Mesodermal cell (in vitro differentiated cells): Measurements from ENCODE around the gene PPP6R2.
"Not testable (repeated sequence)": the region's sequence is repeated elsewhere in the genome, so short reads cannot be mapped to it uniquely, and the experiment has no call there.

ENCODE experiments used
- H3K27ac ChIP-seq: 2 replicates; pipeline ENCODE4 v1.7.0; 2013; ENCODE audit warnings: mild to moderate bottlenecking, low read depth, low read length, moderate library complexity; ENCODE audit not compliant: severe bottlenecking
- H3K36me3 ChIP-seq: 2 replicates; pipeline ENCODE4 v1.7.1; 2013; ENCODE audit warnings: mild to moderate bottlenecking, low read length, moderate library complexity; ENCODE audit not compliant: control insufficient read depth, insufficient read depth
- H3K4me1 ChIP-seq: one replicate; pipeline ENCODE4 v1.7.1; 2013; ENCODE audit warnings: mild to moderate bottlenecking, low read length; ENCODE audit not compliant: insufficient read depth, control insufficient read depth, poor library complexity, severe bottlenecking
- H3K4me3 ChIP-seq: 2 replicates; pipeline ENCODE4 v1.7.0; 2013; ENCODE audit warnings: low read length, control low read depth, mild to moderate bottlenecking; ENCODE audit not compliant: insufficient read depth, poor library complexity, severe bottlenecking; ENCODE audit errors: extremely low read depth
- H3K9me3 ChIP-seq: 2 replicates; pipeline ENCODE4 v1.7.1; 2013; ENCODE audit warnings: mild to moderate bottlenecking, low read length, moderate library complexity; ENCODE audit not compliant: control insufficient read depth
- WGBS, 2 experiments: methylation state at CpG; one replicate each; pipeline ENCODE4 v1.1.5; 2013; ENCODE audit warnings: missing lambda C conversion rate in 2 of 2; ENCODE audit not compliant: insufficient coverage in 2 of 2; 5-methylcytosine and 5-hydroxymethylcytosine counted together

PPP6R2 gene

GRCh38 chr22:50347157-50347556 is 4.0 kb downstream of the PPP6R2 start:
- Histone ChIP-seq H3K36me3 (peaks cover 15% of the 10 kb centered on the region), H3K4me3 (no peak overlapping the region), H3K4me1 (no peaks in the 10 kb centered on the region), H3K9me3 (no peaks in the 10 kb centered on the region), H3K27ac (no peak overlapping the region)
- WGBS, 2 experiments: 89 to 90% methylated on average over 8 of the region's 8 CpGs

- Histone ChIP-seq H3K4me1 (no peaks in the 10 kb centered on the region), H3K36me3 (peaks cover 24% of the 10 kb centered on the region), H3K4me3 (no peak overlapping the region), H3K27ac (no peak overlapping the region), H3K9me3 (no peaks in the 10 kb centered on the region)
- 78 to 94% methylated on average over 2 of the region's 2 CpGs for WGBS, 2 experiments
These were observed 4.9 kb downstream of the PPP6R2 start for GRCh38 chr22:50348058-50348457.

- peaks cover 38% of the 10 kb centered on the region for H3K36me3 ChIP-seq
- no peak overlapping the region for H3K4me3 ChIP-seq
- no peak overlapping the region for H3K27ac ChIP-seq
- H3K4me1 ChIP-seq: no peaks in the 10 kb centered on the region
- no peaks in the 10 kb centered on the region for H3K9me3 ChIP-seq
- WGBS, 2 experiments: 86% methylated on average over 5 of the region's 8 CpGs; no CpG with 5 or more reads in 1 of the 2 experiments
These were observed 13.1 kb downstream of the PPP6R2 start for GRCh38 chr22:50356186-50356585.

GRCh38 chr22:50357222-50357621 is 14.1 kb downstream of the PPP6R2 start:
- Histone ChIP-seq H3K4me1 (peaks cover 5% of the 10 kb centered on the region), H3K4me3 (no peak overlapping the region), H3K27ac (no peak overlapping the region), H3K9me3 (no peaks in the 10 kb centered on the region), H3K36me3 (peaks cover 34% of the 10 kb centered on the region)
- WGBS, 2 experiments: no CpG with 5 or more reads among the region's 1 CpG

- peaks cover 5% of the 10 kb centered on the region for H3K4me1 ChIP-seq
- no peak overlapping the region for H3K27ac ChIP-seq
- no peaks in the 10 kb centered on the region for H3K9me3 ChIP-seq
- peaks cover 32% of the 10 kb centered on the region for H3K36me3 ChIP-seq
- whole genome bisulfite sequencing, 2 experiments: 87% methylated on average over 6 to 9 of the region's 10 CpGs
- H3K4me3 ChIP-seq: no peak overlapping the region
These were observed 14.6 kb downstream of the PPP6R2 start for GRCh38 chr22:50357756-50358155.

GRCh38 chr22:50360578-50360977 is 17.5 kb downstream of the PPP6R2 start:
- WGBS, 2 experiments: 94 to 100% methylated on average over 2 of the region's 2 CpGs
- peaks cover 45% of the 10 kb centered on the region for H3K36me3 ChIP-seq
- H3K9me3 ChIP-seq: peaks cover 3% of the 10 kb centered on the region
- peaks cover 5% of the 10 kb centered on the region for H3K4me1 ChIP-seq
- H3K4me3 ChIP-seq: no peak overlapping the region
- no peak overlapping the region for H3K27ac ChIP-seq

GRCh38 chr22:50361222-50361621 is 18.1 kb downstream of the PPP6R2 start:
- Histone ChIP-seq H3K36me3 (peaks cover 47% of the 10 kb centered on the region), H3K27ac (no peak overlapping the region), H3K9me3 (peaks cover 3% of the 10 kb centered on the region), H3K4me3 (no peak overlapping the region), H3K4me1 (peaks cover 5% of the 10 kb centered on the region)
- WGBS, 2 experiments: 93 to 95% methylated on average over 5 of the region's 5 CpGs

- 95 to 100% methylated on average over 3 to 5 of the region's 5 CpGs for WGBS, 2 experiments
- Histone ChIP-seq H3K4me1 (peaks cover 5% of the 10 kb centered on the region), H3K4me3 (no peak overlapping the region), H3K9me3 (peaks cover 3% of the 10 kb centered on the region), H3K27ac (no peak overlapping the region), H3K36me3 (peaks cover 42% of the 10 kb centered on the region)
These were observed 18.6 kb downstream of the PPP6R2 start for GRCh38 chr22:50361688-50362087.

GRCh38 chr22:50363166-50363802 is 20.2 kb downstream of the PPP6R2 start:
- WGBS, 2 experiments: 100% methylated on average over 3 to 5 of the region's 8 CpGs
- peaks cover 3% of the 10 kb centered on the region for H3K9me3 ChIP-seq
- no peak overlapping the region for H3K27ac ChIP-seq
- H3K36me3 ChIP-seq: peaks cover 41% of the 10 kb centered on the region
- H3K4me1 ChIP-seq: peaks cover 5% of the 10 kb centered on the region
- H3K4me3 ChIP-seq: no peak overlapping the region

- not testable (repeated sequence) for H3K9me3 ChIP-seq, H3K4me3 ChIP-seq, H3K27ac ChIP-seq, H3K4me1 ChIP-seq
- WGBS, 2 experiments: 94 to 97% methylated on average over 7 to 9 of the region's 11 CpGs
- H3K36me3 ChIP-seq: peaks cover 44% of the 10 kb centered on the region
These were observed 20.7 kb downstream of the PPP6R2 start for GRCh38 chr22:50363803-50364194.

GRCh38 chr22:50367778-50368500 is 24.8 kb downstream of the PPP6R2 start:
- Histone ChIP-seq H3K9me3 (peaks cover 3% of the 10 kb centered on the region), H3K36me3 (peaks cover 48% of the 10 kb centered on the region), H3K4me3 (no peak overlapping the region), H3K4me1 (no peaks in the 10 kb centered on the region), H3K27ac (no peak overlapping the region)
- 94 to 96% methylated on average over 25 of the region's 27 CpGs for WGBS, 2 experiments
